SH-SY5Y (cell line): Measurements from ENCODE around the gene MACROD2.

Experiments used
- GATA2 ChIP-seq: IDR thresholded peaks from 2 replicates; pipeline ENCODE4 v1.6.1; 2011; ENCODE audit warnings: mild to moderate bottlenecking, low read depth, low read length
- GATA3 ChIP-seq: IDR thresholded peaks from 2 replicates; pipeline ENCODE4 v1.6.1; 2011; ENCODE audit warnings: low read depth, mild to moderate bottlenecking, low read length, moderate library complexity

Gene MACROD2

DNA sequence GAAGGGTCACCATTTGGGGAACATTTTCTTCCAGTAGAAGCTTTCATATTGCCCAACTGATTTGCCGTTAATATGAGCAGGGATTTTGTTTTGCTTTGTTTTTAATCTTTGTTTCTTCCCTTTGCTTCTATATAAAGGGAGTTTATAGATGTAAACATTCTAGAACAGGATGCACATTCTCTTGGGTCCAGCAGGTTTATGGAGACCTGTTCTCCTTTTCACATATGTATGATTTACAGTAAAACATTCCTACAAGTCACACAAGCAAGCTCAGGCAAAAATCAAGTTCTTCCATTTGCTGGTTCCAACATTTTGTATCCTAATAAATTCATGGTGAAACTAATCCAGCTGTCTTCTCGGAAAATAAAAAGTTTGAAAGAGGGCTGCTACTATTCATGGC, 1424.5 kb downstream of the MACROD2 start:
- TF ChIP-seq GATA2 (no peak), GATA3 (no peak)

DNA sequence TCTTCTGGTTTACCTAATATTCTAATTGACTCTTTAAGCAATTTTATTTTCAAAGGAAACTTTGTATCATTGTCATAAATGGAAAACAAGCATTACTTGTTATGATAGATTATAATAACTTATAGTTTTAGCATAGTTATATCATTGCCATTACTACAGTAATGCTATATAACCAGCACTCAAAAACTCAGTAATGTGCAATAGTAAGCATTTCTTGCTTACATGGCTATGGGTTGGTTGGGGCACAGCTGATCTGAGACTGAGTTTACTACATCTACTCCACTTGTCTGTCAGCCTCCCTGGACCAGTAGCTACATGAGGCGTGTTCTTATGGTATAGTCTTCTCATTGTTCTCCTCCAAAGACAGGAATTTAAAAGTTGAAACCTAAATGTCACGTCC, 1427.7 kb downstream of the MACROD2 start:
- no peak for TF ChIP-seq GATA3
- no peak for TF ChIP-seq GATA2

DNA sequence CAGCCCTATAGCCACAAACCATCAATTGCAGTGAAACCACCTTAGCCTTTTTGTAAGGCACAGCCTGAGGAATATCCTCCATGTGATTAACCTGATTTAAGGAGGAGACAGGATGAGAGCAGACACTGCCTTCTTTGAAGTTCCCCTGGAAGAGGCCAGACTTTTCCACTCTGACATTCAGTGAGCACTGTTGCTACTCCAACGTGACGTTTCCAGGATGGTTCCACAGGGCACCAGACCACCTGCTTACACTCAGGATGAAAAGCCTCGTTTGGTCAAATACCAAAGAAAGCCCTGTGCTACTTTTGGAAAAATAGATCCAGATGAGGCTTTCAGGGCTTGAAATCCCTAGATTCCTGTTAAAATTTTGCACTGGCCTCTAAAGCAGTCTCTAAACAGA, 1444.2 kb downstream of the MACROD2 start:
- TF ChIP-seq GATA3 (no peak), GATA2 (no peak)

DNA sequence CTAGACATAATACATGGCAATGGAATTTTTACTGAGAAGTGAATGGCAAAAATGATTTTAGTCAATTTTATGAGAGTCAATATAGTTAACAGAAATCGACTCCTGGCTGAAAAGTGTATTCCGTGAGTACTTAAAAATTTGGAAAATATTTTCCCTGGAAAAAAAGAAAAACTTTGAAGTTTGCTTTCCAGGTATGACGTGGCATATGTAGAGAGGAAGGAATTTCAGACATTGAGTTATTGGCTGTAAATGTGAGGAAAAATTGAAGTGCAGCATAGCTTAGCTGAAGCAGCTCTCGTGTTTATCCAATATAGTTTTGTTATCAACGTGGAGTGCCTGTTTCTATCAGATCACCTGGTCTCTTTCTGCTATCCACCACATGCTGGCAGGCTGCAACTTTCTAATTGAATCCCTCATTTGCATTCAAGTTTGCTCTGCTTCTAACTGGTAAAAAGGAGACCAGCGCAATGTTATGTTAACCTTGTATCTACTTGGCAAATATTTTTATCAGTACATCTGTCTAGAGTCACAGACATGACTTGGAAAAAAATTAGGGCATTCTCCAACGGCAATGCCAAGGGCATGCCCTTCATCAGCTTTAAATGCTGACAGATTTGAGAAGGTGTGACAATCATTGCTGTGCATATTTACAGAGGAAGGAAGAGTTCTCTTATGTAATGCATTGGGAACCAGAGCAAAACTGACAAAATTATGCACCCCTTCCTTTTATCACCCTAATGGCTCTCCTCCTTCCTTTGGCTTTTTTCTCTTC, 1444.9 kb downstream of the MACROD2 start:
- TF ChIP-seq GATA3 (no peak), GATA2 (0 out of 2 replicates have a peak, but pooled peaks have one; percentile 8)

DNA sequence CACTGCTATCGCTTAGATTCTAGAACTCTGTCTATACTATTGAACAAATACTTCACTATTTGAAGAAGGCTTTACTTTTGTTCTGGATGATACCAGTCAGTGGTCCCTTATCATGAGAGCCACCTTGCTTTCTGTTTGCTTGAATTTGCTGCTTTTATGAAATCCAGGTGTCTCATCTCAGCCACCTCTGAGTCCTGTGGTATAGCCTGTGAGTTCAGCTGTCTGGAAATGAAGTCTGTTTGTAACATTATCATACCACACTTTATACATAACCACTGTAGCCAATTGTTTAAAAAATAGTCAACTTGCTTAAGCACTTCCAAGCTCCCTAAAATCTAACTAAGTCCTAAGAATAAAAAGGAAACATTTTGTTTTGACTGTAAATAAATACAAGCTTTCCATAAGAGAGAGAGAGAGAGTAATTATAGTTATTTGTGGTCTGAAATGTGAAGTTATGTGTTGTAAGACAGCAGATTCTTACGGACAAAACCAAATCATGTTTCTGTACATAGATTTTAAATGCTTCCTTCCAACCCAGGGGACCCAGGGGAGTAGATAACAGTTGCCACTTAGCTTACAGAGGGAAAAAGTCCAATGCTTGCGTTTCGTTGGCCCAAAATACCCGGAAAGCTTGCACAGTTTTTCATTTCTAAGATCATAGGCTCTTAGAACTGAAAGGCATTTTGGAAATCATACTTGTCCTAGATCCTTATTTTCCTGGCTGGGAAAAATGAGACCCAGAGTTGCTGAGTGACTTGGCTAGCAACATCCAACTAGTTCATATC, 1449.9 kb downstream of the MACROD2 start:
- no peak for TF ChIP-seq GATA2
- TF ChIP-seq GATA3: no peak

DNA sequence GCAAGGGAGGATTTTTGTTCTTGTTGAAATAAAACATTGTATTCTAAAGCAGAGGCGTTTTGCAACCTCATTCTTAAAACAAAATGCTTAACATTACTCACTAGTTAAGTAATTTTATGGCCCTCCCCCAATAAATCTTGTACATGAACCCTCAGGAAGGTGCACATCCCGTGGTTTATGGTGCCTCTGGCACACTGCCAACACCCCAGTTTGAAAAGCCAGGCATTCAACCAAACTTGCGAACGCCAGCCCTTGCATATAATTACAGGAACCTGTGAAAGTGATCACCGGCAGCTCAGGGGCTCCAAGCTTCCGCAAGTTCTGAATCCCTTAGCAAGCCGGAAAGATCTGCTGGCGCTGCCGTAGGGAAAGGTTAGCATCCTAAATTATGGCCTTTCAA, 1451.1 kb downstream of the MACROD2 start:
- TF ChIP-seq GATA3 (no peak), GATA2 (no peak)

DNA sequence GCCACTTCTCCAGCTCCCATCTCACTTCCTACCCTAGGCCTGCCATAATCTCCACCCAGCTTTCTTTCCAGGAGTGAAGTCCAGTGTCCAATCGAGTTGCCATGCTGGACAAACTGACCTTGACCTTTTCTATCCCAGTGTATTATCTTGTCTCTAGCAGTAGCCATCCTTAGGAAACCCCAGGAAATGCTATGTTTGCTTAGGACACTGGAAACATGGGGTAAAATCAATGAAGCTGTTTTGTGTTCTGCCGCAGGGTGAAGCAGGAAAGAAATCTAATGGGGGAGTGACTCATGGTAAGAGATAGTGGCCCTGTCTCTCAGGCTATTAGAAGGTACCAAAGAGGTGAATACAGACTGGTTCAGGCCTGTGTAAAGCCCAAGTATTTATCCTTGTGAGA, 1452.2 kb downstream of the MACROD2 start:
- TF ChIP-seq GATA2 (no peak), GATA3 (no peak)

DNA sequence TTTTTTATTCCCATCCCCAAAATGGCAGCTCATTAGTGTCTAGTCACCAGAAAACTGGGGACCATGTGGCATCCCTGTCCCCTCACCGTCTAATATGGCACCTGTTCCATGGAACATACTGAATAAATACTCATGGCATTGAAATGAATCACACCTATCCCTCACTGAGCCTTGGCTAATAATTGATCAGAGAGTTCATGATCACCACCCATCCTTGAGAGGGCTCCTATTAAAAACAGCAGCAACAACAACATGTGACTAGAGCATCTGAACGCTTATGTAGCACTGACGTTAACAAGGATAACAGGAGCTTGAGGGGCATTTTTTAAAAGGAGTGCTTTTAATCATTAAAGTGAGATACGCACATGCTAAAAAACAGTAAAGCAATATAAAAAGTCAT, 1453.7 kb downstream of the MACROD2 start:
- TF ChIP-seq GATA3: no peak
- no peak for TF ChIP-seq GATA2

DNA sequence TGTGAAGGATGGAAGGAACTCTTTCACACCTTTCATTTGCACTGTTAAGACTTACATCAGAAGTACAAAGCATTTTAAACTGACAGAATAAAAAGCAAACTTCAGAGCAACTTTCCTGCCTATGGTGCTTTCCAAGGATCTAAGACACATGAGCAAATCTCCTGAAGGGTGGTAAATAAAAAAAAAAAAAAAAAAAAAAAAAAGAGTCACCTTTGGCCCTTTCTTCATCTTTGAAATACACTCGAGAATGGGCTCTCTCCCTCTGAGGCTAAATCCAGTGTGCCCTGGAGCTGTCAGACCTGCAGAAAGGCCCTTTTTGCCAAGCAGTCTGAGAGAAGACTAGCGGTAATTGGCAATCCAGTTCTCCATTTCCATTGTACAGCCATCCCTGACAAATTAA, 1455.9 kb downstream of the MACROD2 start:
- TF ChIP-seq GATA3 (no peak), GATA2 (no peak)

DNA sequence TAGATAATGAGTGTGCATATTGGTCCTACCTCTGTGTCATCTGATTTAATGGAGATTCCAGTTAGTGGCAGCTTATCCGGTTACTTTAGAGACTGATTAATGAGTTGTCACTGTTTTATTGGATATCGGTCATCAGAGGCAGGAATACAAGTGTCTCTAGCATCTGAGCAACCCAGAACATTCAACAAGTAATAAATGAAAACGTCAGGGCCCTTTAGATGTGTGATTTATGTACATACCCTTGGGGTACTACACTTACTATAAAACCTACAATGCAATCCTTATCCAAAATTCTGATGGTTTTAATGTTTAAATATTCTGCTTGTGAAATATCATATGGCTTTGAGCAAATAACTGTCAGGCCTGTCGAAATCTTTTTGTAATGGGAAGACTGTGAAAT, 1460.0 kb downstream of the MACROD2 start:
- TF ChIP-seq GATA3 (no peak), GATA2 (no peak)

DNA sequence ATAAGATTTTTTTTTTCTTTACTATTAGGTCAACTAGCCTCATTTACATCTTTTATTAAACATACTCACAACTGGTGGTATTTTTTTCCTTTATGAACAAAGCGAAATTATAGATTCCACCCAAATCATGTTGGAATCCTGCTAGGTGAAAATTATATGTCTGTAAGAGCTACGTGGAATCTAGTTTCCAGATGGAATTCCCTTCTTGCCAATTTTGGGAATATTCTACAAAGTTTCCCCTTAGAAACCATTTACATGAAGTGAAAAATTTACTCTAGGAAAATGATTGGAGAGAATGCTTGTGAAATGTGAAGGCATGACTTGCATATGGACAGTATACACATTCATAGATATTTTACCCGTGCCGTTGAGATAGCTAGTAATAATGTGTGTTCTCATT, 1466.6 kb downstream of the MACROD2 start:
- TF ChIP-seq GATA2: no peak
- TF ChIP-seq GATA3: no peak

DNA sequence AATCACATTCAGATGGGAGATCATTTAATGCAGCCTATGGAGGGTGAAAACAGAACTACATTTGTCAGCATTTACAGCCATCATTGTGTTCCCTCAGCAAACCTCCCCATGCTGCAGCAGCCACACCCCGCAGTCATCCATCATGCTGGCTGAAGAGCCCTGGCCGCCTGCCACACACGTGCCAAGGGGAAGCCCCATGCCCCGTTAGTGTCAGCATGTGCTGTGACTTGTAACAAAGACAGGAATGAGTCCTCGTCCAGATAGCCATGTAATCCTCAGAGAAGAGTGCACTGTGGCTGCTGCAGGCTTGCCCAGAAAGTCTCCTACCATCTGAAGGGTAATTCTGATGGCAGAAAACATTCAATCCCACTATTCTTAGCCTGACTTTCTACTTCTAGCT, 1480.2 kb downstream of the MACROD2 start:
- no peak for TF ChIP-seq GATA3

DNA sequence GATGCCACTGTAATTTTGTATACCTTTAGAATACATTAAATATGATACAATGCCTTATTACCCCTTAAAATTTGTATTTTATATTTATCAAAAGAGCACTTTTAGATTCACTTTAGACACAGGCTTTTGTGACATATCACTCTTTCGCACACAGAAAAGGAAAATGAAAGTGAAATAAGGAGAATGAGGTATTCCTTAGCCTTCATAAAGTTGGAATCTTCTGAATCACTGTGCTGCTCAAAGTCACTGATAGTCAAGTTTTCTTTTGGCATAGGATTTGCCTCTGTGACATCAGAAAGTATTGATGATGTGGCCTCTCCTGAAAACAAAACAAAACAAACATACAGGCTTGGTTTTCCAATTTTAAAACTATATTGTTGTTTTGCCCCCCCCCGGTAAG, 1480.9 kb downstream of the MACROD2 start:
- no peak for TF ChIP-seq GATA3
- TF ChIP-seq GATA2: no peak

DNA sequence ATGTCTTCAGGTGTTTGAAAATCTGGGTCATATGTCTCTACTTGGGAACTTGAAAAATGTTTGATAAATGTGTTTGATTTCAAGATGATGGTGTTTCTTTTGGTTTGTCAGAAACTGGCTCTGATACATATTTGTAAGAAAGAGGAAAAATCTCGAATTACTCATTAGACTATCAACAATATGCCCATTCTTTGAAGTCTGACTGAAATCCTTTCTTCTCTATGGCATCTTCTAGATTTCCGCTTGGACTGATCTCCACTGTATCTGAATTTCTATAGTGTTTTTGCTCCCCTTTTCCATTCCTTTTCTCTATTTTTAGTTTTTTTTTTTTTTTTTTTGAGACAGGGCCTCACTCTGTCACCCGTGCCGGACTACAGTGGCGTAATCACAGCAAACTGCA, 1481.5 kb downstream of the MACROD2 start:
- TF ChIP-seq GATA2: no peak
- TF ChIP-seq GATA3: no peak

DNA sequence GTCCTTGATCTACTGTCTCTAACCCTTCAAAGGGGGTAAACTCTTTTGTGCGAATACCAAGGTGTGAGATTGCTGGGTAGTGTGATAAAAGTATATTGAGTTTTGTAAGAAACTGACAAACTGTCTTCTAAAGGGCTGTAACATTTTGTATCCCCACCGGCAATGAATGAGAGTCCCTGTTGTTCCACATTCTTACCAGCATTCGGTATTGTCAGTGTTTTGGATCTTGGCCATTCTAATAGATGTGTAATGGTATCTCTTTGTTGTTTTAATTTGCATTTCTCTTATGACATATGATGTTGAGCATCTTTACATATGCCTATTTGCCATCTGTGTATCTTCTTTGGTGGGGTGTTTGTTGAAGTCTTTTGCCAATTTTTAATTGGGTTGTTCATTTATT, 1487.2 kb downstream of the MACROD2 start:
- TF ChIP-seq GATA2: no peak
- TF ChIP-seq GATA3: no peak
